Inflammatory macrophage (primary cell): Measurements from ENCODE around the gene AGAP2.
"Not testable (repeated sequence)": the region's sequence is repeated elsewhere in the genome, so short reads cannot be mapped to it uniquely, and the experiment has no call there.

Experiments
- DNase-seq, 2 donors: peaks; one replicate each; pipeline ENCODE4 v3.0.0-alpha.2; 2020 to 2022

The AGAP2 gene

DNA sequence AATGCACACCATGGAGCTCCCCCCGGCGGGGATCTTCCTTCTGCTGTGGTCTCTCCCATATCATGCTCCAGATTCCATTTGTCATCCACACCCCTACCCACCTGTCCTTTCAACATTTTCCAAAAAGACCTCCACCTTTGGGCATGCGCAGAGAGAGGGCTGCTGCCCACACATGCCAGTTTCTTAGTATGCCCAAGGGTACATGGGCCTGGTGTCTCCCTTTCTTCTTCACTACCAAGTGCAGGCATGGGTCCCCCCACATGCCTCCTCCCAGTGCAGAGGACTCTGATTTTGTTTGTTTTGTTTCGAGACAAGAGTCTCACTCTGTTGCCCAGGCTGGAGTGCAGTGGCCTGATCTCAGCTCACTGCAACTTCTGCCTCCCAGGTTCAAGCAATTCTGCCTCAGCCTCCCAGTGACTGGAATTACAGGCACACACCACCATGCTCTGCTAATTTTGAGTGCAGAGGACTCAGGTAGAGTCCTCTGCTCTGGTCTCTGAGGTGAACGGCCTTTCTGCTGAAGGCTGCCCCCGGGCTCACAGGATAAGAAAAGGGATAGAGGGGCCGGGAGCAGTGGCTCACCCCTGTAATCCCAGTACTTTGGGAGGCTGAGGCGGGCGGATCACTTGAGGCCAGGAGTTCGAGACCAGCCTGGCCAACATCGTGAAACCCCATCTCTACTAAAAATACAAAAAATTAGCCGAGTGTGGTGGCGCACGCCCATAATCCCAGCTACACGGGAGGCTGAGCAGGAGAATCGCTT lies 16.5 kb downstream of the AGAP2 start:
- DNase-seq, result not testable (repeated sequence)

- DNase-seq, result no peak
Measured at GRCh38 chr12:57720606-57721595, 17.6 kb downstream of the AGAP2 start.

- no peak for DNase-seq
Measured at GRCh38 chr12:57719777-57720605, 18.6 kb downstream of the AGAP2 start.

GRCh38 chr12:57718641-57719528 lies 19.7 kb downstream of the AGAP2 start:
- no peak for DNase-seq

DNA sequence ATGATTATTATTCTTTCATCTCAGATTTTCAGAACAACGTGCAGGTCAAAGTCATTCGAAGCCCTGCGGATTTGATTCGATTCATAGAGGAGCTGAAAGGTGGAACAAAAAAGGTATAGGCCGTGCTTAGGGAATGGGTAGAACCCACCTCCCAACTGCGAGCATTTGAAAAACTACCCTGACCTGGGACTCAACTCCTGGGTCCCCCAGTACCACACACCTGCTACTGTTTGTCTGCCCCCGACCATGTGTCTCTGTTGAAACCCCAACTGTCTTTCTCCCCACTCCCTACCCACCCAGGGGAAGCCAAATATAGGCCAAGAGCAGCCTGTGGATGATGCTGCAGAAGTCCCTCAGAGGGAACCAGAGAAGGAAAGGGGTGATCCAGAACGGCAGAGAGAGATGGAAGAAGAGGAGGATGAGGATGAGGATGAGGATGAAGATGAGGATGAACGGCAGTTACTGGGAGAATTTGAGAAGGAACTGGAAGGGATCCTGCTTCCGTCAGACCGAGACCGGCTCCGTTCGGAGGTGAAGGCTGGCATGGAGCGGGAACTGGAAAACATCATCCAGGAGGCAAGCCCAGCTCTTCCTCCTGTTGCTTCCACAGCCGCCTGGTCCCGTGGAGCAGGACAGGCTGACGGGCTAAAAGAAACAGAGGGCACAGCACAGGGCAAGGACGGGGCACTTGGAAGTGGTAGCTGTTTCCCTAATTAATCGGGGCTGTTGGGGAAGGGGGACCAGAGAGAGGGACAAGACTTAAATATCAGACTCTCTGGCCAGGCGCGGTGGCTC lies 20.5 kb downstream of the AGAP2 start:
- no peak for DNase-seq

GRCh38 chr12:57717131-57717530 lies 21.4 kb downstream of the AGAP2 start:
- DNase-seq, result no peak

DNA sequence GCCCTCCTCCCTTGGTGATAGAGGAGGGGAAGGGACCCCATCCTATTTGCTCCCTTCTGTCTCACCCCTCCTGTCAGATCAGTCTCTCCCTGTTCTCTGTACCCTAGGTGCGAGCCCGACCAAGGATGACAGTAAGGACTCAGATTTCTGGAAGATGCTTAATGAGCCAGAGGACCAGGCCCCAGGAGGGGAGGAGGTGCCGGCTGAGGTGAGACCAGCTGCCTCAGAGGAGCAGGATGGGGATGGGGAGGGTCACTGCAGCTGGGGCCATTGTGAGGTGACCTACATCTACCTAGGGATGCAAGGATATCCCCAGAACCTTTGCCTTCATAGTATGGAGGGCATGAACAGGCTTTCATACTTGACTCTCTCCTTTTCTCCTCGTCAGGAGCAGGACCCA lies 22.2 kb downstream of the AGAP2 start:
- no peak for DNase-seq

DNA sequence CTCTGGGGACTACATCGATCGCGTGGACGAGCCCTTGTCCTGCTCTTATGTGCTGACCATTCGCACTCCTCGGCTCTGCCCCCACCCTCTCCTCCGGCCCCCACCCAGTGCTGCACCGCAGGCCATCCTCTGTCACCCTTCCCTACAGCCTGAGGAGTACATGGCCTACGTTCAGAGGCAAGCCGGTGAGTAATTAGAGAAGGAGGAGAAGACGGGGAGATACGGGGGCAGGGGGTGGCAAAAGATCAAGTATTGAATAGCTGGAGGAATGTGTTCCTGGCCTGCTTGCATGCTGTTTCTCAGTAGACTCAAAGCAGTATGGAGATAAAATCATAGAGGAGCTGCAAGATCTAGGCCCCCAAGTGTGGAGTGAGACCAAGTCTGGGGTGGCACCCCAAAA lies 22.8 kb downstream of the AGAP2 start:
- DNase-seq, result no peak

DNA sequence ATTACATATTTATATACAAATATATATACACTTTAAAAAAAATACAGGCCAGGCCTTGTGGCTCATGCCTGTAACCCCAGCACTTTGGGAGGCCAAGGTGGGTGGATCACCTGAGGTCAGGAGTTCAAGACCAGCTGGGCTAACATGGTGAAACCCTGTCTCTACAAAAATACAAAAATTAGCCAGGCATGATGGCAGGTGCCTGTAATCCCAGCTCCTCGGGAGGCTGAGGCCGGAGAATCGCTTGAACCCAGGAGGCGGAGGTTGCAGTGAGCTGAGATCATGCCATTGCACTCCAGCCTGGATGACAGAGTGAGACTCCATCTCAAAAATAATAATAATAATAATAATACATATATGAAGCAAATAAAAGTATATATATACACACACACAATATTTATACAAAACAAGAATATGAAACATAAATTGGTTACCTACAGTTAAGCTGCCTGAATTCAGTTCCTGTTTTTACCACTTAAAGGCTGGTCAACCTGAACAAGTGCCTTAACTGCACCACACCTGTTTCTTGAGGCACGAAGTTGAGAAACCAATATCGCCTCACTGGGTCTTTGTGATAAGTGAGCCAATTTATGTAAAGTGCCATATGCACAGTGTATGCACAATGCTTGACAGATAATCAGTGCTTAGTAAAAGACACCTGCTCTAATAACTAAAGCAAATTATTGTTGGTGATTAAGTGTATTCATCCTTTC lies 23.4 kb downstream of the AGAP2 start:
- not testable (repeated sequence) for DNase-seq

DNA sequence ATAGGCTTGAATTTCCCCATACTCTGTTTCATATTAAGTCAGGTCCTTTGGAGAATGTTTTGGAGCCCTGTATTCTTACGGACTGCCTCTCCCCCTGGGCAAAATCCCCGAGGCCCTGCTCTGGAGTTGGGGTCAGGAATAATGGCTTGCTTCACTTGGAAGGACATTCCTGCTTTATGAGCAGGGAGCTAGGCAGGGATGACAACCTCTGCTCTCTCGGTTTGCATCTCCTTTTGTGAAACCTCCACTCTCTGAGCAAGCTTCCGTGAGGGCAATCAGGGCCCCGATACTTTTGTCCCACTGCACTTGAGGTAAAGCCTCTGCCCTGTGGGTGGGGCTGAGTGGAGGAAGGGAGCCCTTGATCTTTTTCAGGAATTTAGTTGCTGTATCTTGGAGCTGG lies 25.3 kb downstream of the AGAP2 start:
- no peak for DNase-seq

DNA sequence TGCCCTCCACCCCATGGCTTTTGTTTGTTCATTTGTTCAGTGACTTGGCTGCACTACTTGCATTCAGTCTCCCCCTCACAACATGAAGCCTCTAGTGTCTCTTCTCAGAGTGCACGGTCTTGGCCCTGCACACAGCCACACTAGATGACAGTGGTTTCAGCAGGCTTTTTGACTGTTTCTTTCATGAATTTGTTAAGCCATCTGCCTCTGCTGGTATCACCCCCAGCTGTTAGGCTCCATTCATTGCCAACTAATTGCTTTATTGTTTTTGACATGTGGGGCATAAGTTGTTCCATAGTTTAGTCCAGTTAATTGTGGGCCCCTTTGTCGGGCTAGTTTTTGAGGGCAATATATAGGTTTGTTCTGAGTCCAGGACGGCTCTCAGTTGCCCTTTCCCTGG lies 25.8 kb downstream of the AGAP2 start:
- no peak for DNase-seq

DNA sequence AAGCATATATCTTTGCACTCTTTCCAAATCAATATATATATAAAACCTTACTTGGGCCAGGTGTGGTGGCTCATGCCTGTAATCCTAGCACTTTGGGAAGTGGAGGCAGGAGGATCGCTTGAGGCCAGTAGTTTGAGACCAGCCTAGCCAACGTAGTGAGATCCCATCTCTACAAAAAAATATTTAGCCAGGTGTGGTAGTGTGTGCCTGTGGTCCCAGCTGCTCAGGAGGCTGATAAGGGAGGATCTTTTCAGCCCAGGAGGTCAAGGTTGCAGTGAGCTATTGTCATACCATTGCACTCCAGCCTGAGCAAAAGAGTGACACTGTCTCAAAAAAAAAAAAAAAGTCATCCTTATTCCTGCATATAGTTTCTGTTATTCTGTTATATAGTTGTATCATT lies 30.2 kb downstream of the AGAP2 start:
- DNase-seq, result no peak

DNA sequence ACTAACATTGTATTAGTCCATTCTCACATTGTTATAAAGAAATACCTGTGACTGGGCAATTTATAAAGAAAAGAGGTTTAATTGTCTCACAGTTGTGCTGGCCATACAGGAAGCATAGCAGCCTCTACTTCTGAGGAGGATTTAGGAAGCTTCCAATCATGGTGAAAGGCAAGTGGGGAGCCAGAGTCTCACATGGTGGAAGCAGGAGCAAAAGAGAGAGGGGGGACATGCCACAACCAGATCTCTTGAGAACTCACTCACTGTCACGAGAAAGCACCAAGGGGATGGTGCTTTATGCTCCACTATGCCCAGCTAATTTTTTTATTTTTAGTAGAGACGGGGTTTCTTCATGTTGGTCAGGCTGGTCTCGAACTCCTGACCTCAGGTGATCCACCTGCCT lies 31.3 kb downstream of the AGAP2 start:
- DNase-seq, result no peak

DNA sequence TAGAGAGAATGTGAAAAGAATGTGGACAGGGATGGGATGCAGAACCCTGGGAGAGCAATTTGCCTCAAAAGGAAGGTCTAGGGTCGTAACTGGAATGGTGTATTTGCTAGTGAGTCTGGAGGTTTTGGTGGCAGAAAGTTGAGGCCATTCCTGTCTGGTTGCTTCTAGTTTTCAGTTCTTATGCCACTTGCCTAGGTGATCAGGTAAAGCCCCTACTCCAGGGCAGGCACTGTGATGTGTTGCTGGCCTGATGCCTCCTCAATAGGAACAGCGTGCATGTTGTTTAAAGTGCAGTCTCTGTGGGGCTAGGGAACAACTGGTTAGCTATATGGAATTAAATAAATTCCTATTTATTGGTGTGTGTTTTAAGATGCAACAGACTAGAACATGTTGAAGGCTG lies 38.2 kb downstream of the AGAP2 start:
- DNase-seq, result no peak

DNA sequence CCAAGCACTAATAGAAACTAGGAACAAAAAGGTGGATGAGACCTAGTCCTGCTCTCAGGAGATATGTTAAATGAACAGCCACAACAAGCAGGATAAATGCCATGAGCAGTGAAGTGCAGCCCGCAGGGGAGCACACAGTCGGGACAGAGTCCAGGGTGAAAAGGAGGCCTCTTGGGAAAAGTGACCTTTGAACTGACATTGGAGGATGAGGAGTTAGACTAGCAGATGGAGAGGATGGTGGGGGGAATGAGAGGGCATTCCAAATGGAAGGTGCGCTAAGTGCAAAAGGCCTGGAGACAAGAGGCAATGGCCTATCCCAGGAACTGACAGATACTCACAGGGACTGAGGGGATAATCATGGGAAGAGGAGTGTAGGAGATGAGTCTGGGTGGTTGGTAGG lies 40.1 kb downstream of the AGAP2 start:
- no peak for DNase-seq

DNA sequence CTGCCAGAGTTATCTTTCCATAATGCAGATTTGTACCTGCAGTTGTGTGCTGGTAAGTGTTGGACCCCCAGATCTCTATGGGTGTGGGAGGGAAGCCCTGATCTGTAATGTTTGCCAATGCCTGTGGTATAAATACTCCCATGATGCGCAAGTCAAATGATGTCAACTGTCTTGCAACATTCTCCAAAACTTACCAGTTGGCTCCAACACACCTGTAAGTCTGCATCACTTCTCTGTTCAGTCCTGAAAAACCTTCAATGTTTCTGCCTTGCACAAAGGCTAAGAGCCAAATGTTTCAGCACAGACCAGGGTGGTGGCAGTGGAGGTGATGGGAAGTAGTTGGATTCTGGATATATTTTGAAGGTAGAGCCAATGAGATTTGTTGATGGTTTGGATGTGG lies 41.5 kb downstream of the AGAP2 start:
- no peak for DNase-seq

GRCh38 chr12:57695770-57696432 lies 42.6 kb downstream of the AGAP2 start:
- DNase-seq, result no peak

GRCh38 chr12:57694459-57695019 lies 44.0 kb downstream of the AGAP2 start:
- no peak for DNase-seq
